ENCODE data around the gene SYNPO2. TPM values are rescaled to one million over a fixed set of nuclear protein-coding genes. Genes with fewer than 3 reads are reported as not detected.

Gene SYNPO2
- total RNA-seq, 3 donors from 2014 or later, result 18.9 to 804 (median 91.1) TPM

DNA sequence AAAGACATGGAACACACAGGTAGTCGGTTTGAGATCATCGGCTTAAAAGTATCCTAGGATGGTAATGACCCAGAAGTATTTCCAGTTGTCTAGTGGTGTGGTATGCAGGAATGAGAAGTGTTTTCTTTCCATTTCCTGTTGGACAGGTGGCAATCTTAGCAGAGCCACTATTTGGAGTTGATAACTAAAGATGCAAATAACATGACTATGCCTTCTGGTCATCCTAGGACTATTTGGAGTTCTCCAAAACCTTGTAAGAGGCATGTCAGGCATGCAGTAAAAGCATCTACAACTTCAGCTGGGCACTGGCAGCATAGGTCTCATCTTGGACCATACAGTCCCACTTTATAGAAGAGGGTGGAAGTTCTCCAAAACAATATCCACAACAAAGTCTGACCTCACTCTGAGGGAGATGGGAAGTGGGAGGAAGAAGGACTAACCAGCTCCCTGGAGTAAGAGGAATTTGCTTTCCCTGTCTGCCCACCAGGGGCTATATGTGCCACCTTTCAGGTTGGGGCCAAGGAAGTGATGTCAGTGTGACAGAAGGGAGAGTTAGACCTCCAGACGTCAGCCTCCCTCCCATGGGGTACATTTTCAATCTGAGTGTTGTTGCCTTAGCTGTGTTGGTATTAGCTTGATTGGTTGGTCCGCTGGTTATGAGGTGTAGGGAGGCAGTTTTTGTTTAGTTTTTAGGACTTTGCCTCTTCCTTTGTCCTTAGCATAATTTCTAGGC lies 145.8 kb downstream of the SYNPO2 start:
- H3K4me3 ChIP-seq, result no peak overlapping the region
- TF ChIP-seq, protein P1, sequence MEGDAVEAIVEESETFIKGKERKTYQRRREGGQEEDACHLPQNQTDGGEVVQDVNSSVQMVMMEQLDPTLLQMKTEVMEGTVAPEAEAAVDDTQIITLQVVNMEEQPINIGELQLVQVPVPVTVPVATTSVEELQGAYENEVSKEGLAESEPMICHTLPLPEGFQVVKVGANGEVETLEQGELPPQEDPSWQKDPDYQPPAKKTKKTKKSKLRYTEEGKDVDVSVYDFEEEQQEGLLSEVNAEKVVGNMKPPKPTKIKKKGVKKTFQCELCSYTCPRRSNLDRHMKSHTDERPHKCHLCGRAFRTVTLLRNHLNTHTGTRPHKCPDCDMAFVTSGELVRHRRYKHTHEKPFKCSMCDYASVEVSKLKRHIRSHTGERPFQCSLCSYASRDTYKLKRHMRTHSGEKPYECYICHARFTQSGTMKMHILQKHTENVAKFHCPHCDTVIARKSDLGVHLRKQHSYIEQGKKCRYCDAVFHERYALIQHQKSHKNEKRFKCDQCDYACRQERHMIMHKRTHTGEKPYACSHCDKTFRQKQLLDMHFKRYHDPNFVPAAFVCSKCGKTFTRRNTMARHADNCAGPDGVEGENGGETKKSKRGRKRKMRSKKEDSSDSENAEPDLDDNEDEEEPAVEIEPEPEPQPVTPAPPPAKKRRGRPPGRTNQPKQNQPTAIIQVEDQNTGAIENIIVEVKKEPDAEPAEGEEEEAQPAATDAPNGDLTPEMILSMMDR (IDR thresholded peaks at IDR 0.05), result no peak
- no peaks in the 10 kb centered on the region for H3K9me3 ChIP-seq
- ATAC-seq (no peak), DNase-seq (no peak)
- H3K4me1 ChIP-seq (ENCODE audit: low read depth), result no peaks in the 10 kb centered on the region
- intact Hi-C loops (cut with DNase I, micrococcal nuclease), result no loop called here
- H3K36me3 ChIP-seq (ENCODE audit: low read depth), result no peaks in the 10 kb centered on the region

DNA sequence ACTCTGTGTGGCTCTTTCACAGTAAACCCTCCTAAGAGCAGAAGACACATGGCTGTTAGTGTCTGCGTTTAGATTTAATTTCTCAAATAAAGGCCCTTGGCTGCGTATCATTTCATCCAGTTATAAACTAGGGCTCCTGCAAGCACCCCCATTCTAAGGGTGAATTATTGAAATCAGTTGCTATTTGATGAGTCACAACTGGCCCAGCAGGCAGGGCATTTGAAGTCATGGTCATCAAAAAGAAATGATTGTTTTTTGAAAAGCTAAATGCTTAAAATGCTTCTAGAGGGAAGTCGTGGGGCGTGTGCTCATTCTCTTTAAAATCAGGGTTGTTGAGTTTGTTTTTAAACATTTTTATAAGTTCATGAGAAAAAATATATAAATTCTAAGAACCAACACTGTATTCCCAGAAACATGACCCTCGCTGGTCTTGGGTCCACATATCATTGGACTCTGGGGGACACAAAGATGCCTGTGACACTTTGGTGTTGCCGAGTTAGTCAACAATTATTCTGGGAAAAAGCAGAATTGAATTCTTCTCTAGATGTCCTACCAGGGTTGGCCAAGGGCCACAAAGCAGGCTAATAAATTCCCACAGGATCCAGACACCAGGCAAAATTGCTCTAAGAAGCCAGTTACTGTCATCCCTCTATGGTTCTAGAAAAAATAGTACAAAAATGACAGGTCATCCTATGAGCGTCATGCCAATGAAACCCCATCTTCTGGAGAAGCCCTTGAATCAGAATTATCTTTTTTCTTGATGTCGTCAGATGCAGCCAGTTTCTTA lies 147.5 kb downstream of the SYNPO2 start:
- intact Hi-C loops (cut with DNase I, micrococcal nuclease), result no loop called here
- ATAC-seq (no peak), DNase-seq (no peak)
- TF ChIP-seq, protein P1 (IDR thresholded peaks at IDR 0.05), result no peak
- Histone ChIP-seq H3K36me3 (ENCODE audit: low read depth) (no peaks in the 10 kb centered on the region), H3K4me3 (no peak overlapping the region), H3K4me1 (ENCODE audit: low read depth) (no peaks in the 10 kb centered on the region), H3K9me3 (no peaks in the 10 kb centered on the region)

DNA sequence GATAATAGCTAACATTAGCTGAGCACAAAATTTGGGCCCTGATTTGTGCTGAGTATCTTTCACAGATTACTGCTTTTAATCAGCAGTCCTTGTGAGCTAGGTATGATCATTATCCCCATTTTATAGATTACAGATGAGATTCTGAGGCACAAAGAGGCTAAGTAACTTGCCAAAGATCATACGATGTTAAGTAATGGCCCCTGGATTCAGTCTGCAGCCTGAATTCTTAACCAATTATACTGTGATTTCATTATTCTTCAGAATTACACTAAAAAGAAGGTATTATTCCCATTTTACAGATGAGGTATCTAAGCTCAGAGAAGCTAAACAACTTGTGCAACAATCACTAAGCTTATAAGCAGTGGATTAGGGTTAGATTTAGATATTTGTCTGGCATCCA lies 149.1 kb downstream of the SYNPO2 start:
- Histone ChIP-seq H3K36me3 (ENCODE audit: low read depth) (no peaks in the 10 kb centered on the region), H3K4me3 (no peak overlapping the region), H3K9me3 (no peaks in the 10 kb centered on the region), H3K4me1 (ENCODE audit: low read depth) (no peaks in the 10 kb centered on the region)
- ATAC-seq, result no peak
- intact Hi-C loops (cut with DNase I, micrococcal nuclease), result no loop called here
- TF ChIP-seq, protein P1 (IDR thresholded peaks at IDR 0.05), result no peak
- DNase-seq, result no peak

DNA sequence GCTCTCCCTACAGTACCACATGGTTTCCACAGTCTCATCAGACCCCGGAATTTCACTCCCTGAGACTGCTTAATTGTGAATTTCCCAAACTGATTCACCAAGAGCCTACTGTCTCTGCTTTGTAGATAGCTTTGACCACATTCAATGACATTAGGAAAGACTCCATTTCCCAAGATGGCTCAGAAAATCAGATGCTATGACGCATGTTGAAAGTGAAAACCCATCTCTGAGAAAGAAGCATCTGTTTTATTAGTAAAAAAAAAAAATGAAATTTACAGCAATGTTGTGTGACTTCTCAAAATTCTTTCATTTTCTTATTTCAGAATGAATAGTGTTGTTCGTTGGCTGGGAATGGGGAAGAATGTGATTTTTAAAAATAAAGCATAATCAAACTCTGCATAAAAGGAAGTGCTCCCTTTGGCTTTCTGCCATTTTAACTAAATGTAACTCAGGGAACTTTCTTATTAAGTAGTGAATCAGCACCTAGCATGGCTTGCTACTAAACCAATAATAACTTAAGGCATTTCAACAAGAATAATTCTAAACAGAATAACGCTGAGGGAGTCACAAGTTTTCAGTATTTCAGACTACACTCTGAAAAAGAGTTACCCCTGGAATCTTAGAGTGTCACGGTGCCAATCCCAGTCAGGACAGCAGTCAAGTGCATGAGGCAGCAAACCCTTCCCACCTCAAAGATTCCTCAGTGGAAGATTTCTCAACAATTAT lies 149.6 kb downstream of the SYNPO2 start:
- DNase-seq (no peak), ATAC-seq (no peak)
- no peaks in the 10 kb centered on the region for H3K36me3 ChIP-seq (ENCODE audit: low read depth)
- no peaks in the 10 kb centered on the region for H3K4me1 ChIP-seq (ENCODE audit: low read depth)
- intact Hi-C loops (cut with DNase I, micrococcal nuclease), result no loop called here
- no peaks in the 10 kb centered on the region for H3K9me3 ChIP-seq
- no peak overlapping the region for H3K4me3 ChIP-seq
- TF ChIP-seq, protein P1 (IDR thresholded peaks at IDR 0.05), result no peak

DNA sequence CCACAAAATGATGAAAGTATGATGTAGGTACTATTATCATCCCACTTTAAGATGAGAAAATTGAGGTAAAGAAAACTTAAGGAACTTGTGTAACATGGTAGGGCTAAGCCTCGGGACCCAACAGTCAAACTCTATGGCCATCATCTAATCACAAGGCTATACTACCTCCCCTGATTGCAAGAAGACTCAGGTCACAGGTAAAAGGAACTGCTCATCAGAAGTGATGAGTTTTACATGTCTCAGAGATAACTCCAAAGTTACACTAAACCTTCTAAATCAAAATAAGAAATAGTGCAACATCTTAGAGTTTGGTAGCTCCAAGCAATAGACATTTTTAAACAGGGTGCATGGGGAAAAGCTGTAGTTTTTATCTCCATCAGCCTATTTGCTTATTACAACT lies 150.5 kb downstream of the SYNPO2 start:
- intact Hi-C loops (cut with DNase I, micrococcal nuclease), result no loop called here
- H3K4me1 ChIP-seq (ENCODE audit: low read depth), result peaks cover 3% of the 10 kb centered on the region

More for the DNA sequence above, 150.5 kb downstream of the SYNPO2 start:
- no peak for DNase-seq
- Histone ChIP-seq H3K9me3 (no peaks in the 10 kb centered on the region), H3K4me3 (no peak overlapping the region), H3K36me3 (ENCODE audit: low read depth) (no peaks in the 10 kb centered on the region)
- TF ChIP-seq, protein P1 (IDR thresholded peaks at IDR 0.05), result no peak
- ATAC-seq, result no peak

Measured in mucosa of descending colon (tissue), 3 donors.